KG1 (cell line): ENCODE data around the gene TAS1R1.
"Not testable (repeated sequence)": the region's sequence is repeated elsewhere in the genome, so short reads cannot be mapped to it uniquely, and the experiment has no call there.

ENCODE experiments used
- DNase-seq: peaks from one replicate; lab custom pipeline; 2025; lab: John Stamatoyannopoulos, UW

Gene TAS1R1

GRCh38 chr1:6588893-6589520 is 33.9 kb downstream of the TAS1R1 start:
- DNase-seq, result no peak

GRCh38 chr1:6590046-6590445 is 34.9 kb downstream of the TAS1R1 start:
- DNase-seq, result no peak

GRCh38 chr1:6591222-6591621 is 36.1 kb downstream of the TAS1R1 start:
- peak; percentile 4 for DNase-seq

- DNase-seq, result no peak
These were observed 36.5 kb downstream of the TAS1R1 start for GRCh38 chr1:6591644-6592043.

GRCh38 chr1:6592441-6592840 is 37.3 kb downstream of the TAS1R1 start:
- no peak for DNase-seq

GRCh38 chr1:6592865-6593593 is 37.9 kb downstream of the TAS1R1 start:
- no peak for DNase-seq

GRCh38 chr1:6593810-6594209 is 38.7 kb downstream of the TAS1R1 start:
- no peak for DNase-seq

GRCh38 chr1:6594977-6595740 is 40.1 kb downstream of the TAS1R1 start:
- DNase-seq, result no peak

GRCh38 chr1:6596351-6596750 is 41.2 kb downstream of the TAS1R1 start:
- no peak for DNase-seq

- no peak for DNase-seq
These were observed 42.0 kb downstream of the TAS1R1 start for GRCh38 chr1:6596886-6597776.

GRCh38 chr1:6597777-6598131 is 42.6 kb downstream of the TAS1R1 start:
- no peak for DNase-seq

GRCh38 chr1:6599141-6599975 is 44.3 kb downstream of the TAS1R1 start:
- DNase-seq, result peak; percentile 23

GRCh38 chr1:6599991-6600390 is 44.9 kb downstream of the TAS1R1 start:
- not testable (repeated sequence) for DNase-seq

GRCh38 chr1:6600410-6601048 is 45.4 kb downstream of the TAS1R1 start:
- DNase-seq, result no peak

- peak; percentile 42 for DNase-seq
These were observed 46.2 kb downstream of the TAS1R1 start for GRCh38 chr1:6601049-6601922.

- no peak for DNase-seq
These were observed 47.0 kb downstream of the TAS1R1 start for GRCh38 chr1:6601923-6602668.

GRCh38 chr1:6602669-6603237 is 47.6 kb downstream of the TAS1R1 start, which contains the start of gene KLHL21:
Gene KLHL21 (minus strand): TSS chr1:6602869. CDS start chr1:6602817, 52 bp downstream.
- peak; percentile 76 for DNase-seq

GRCh38 chr1:6603238-6603914 is 48.3 kb downstream of the TAS1R1 start:
- DNase-seq, result peak; percentile 51
